OCI-LY7 (cell line): Measurements from ENCODE around the gene RFX3. TPM values are rescaled to one million over a fixed set of nuclear protein-coding genes. Genes with fewer than 3 reads are reported as not detected.

ENCODE experiments used
- BruUV-seq: library from RNA; stranded (reverse); fragments of 400-500 nt; replicated peaks from 2 replicates; lab custom pipeline; 2021; lab: Mats Ljungman, UMichigan
- CTCF ChIA-PET: fragments of 300-600 bp; sonication (Branson Sonifier 250); formaldehyde crosslinking; loops from one replicate; lab custom pipeline; 2022; ENCODE audit warnings: antibody characterized with exemption; ENCODE audit not compliant: unreplicated experiment; lab: Charles Lee
- POLR2A ChIA-PET: fragments of 300-600 bp; sonication (Branson Sonifier 250); formaldehyde crosslinking; loops from one replicate; lab custom pipeline; 2022; ENCODE audit warnings: antibody characterized with exemption; lab: Charles Lee
- DNase-seq: peaks from one replicate; pipeline ENCODE4 v3.0.0-alpha.2; 2015; ENCODE audit warnings: low spot score
- H2AFZ ChIP-seq: fragments of 200-600 bp; sonication (generic), shearing (Covaris generic); 2 replicates; pipeline ENCODE4 v1.6.1; 2014; ENCODE audit warnings: mild to moderate bottlenecking, antibody characterized with exemption, low read length, moderate library complexity
- H3K27ac ChIP-seq: fragments of 200-600 bp; sonication (generic); 2 replicates; pipeline ENCODE4 v1.5.1; 2014; ENCODE audit warnings: mixed run types, low read depth, mild to moderate bottlenecking, moderate library complexity, low read length, inconsistent platforms; ENCODE audit not compliant: poor library complexity, severe bottlenecking
- H3K36me3 ChIP-seq: fragments of 200-600 bp; sonication (generic); 2 replicates; pipeline ENCODE4 v1.6.1; 2014; ENCODE audit warnings: mild to moderate bottlenecking, antibody characterized with exemption, low read length, moderate library complexity, mixed read lengths; ENCODE audit not compliant: insufficient read depth
- H3K4me1 ChIP-seq: fragments of 200-600 bp; sonication (generic); 2 replicates; pipeline ENCODE4 v1.5.1; 2014; ENCODE audit warnings: mild to moderate bottlenecking, low read length; ENCODE audit not compliant: insufficient read depth, poor library complexity, severe bottlenecking
- H3K4me2 ChIP-seq: fragments of 200-600 bp; sonication (generic); 2 replicates; pipeline ENCODE4 v1.6.1; 2014; ENCODE audit warnings: mild to moderate bottlenecking, low read length
- H3K4me3 ChIP-seq: fragments of 200-600 bp; sonication (generic); 2 replicates; pipeline ENCODE4 v1.5.1; 2014; ENCODE audit warnings: mild to moderate bottlenecking, low read depth, low read length; ENCODE audit not compliant: poor library complexity, severe bottlenecking
- H3K79me2 ChIP-seq: fragments of 200-600 bp; sonication (generic); 2 replicates; pipeline ENCODE4 v1.6.1; 2016; ENCODE audit warnings: low read depth, mild to moderate bottlenecking, low read length, moderate library complexity, mixed read lengths; ENCODE audit not compliant: insufficient read depth
- H3K9me2 ChIP-seq: fragments of 200-600 bp; sonication (generic); 2 replicates; pipeline ENCODE4 v1.6.1; 2016; ENCODE audit warnings: mild to moderate bottlenecking, low read length, mixed read lengths; ENCODE audit not compliant: insufficient read depth
- H3K9me3 ChIP-seq: fragments of 200-600 bp; sonication (generic); 2 replicates; pipeline ENCODE4 v1.6.1; 2014; ENCODE audit warnings: mild to moderate bottlenecking, mixed run types, low read length, mixed read lengths
- H4K20me1 ChIP-seq: fragments of 200-600 bp; sonication (generic); 2 replicates; pipeline ENCODE4 v1.6.1; 2014; ENCODE audit warnings: mild to moderate bottlenecking, antibody characterized with exemption, low read length, moderate library complexity, mixed read lengths; ENCODE audit not compliant: insufficient read depth
- CTCF ChIP-seq: fragments of 200-600 bp; sonication (generic); conservative IDR thresholded peaks from 2 replicates; pipeline ENCODE4 v1.5.1; 2014; ENCODE audit warnings: mild to moderate bottlenecking, antibody characterized with exemption, low read length, moderate library complexity, mixed read lengths
- EZH2phosphoT487 ChIP-seq: fragments of 200-600 bp; sonication (generic); IDR thresholded peaks from 2 replicates; pipeline ENCODE4 v1.6.1; 2018; ENCODE audit warnings: low read depth, borderline replicate concordance, mild to moderate bottlenecking, mixed run types, antibody characterized with exemption, low read length, moderate library complexity, mixed read lengths
- intact Hi-C: fragments of 100-400 bp; cut with micrococcal nuclease; formaldehyde crosslinking; loops from one replicate; pipeline ENCODE4 v1.10.0; 2022; ENCODE audit not compliant: unreplicated experiment
- total RNA-seq, 2 experiments: library from RNA; depleted of rRNA in 1 of 2; stranded (reverse); fragments of >200 nt in 1 of 2; shearing (Covaris generic) in 1 of 2; gene quantifications; 2 replicates each; pipeline ENCODE4 v1.2.3, GENCODE V29; 2014 to 2022

The RFX3 gene
- total RNA-seq, 2 experiments from 2014 or later = 6.9 to 18.1 TPM

- CTCF ChIA-PET = no interaction called here
- H3K27ac ChIP-seq = no peak overlapping the region
Observed at GRCh38 chr9:3500044-3500443, 25.8 kb downstream of the RFX3 start.

GRCh38 chr9:3498691-3499090 lies 27.1 kb downstream of the RFX3 start:
- H3K9me3 ChIP-seq = no peaks in the 10 kb centered on the region
- H3K9me2 ChIP-seq = no peaks in the 10 kb centered on the region
- H3K4me1 ChIP-seq = no peaks in the 10 kb centered on the region
- no TSS peak for BruUV-seq
- H3K27ac ChIP-seq = no peak overlapping the region
- intact Hi-C loops = no loop called here
- DNase-seq = no peak
- CTCF ChIA-PET = no interaction called here
- no peak overlapping the region for H3K4me3 ChIP-seq
- POLR2A ChIA-PET = interaction anchor here (1.0 to 3.3 kb wide), 3 partner anchors 9 to 29 kb away, joined by 4 to 19 read pairs (median 9); no protein-coding TSS in a partner anchor
- H3K36me3 ChIP-seq = peaks cover 2% of the 10 kb centered on the region; the same call in 1 of the 2 replicates
- H3K4me2 ChIP-seq = no peak overlapping the region
- peaks cover 8% of the 10 kb centered on the region; the same call in 1 of the 2 replicates for H3K79me2 ChIP-seq
- TF ChIP-seq EZH2phosphoT487 (no peak), CTCF (no peak)
- H4K20me1 ChIP-seq = no peaks in the 10 kb centered on the region
- no peak overlapping the region for H2AFZ ChIP-seq

More at GRCh38 chr9:3500044-3500443, 25.8 kb downstream of the RFX3 start:
- Histone ChIP-seq H3K9me2 (no peaks in the 10 kb centered on the region), H4K20me1 (no peaks in the 10 kb centered on the region), H3K4me2 (no peak overlapping the region), H2AFZ (no peak overlapping the region), H3K9me3 (no peaks in the 10 kb centered on the region), H3K79me2 (peaks cover 8% of the 10 kb centered on the region; the same call in 1 of the 2 replicates), H3K4me1 (no peaks in the 10 kb centered on the region), H3K36me3 (peaks cover 2% of the 10 kb centered on the region; the same call in 1 of the 2 replicates), H3K4me3 (no peak overlapping the region)
- POLR2A ChIA-PET = no interaction called here
- TF ChIP-seq EZH2phosphoT487 (no peak), CTCF (no peak)
- BruUV-seq = no TSS peak
- intact Hi-C loops = no loop called here
- no peak for DNase-seq

GRCh38 chr9:3497857-3498256 lies 27.9 kb downstream of the RFX3 start:
- Histone ChIP-seq H3K9me3 (no peaks in the 10 kb centered on the region), H3K36me3 (peaks cover 2% of the 10 kb centered on the region; the same call in 1 of the 2 replicates), H3K27ac (no peak overlapping the region), H3K4me2 (no peak overlapping the region), H3K9me2 (no peaks in the 10 kb centered on the region), H3K4me3 (no peak overlapping the region), H3K4me1 (no peaks in the 10 kb centered on the region), H4K20me1 (no peaks in the 10 kb centered on the region), H3K79me2 (peaks cover 6% of the 10 kb centered on the region; the same call in 1 of the 2 replicates), H2AFZ (no peak overlapping the region)
- ChIA-PET POLR2A (interaction anchor here (1.5 to 3.3 kb wide), 3 partner anchors 10 to 30 kb away, joined by 4 to 19 read pairs (median 9); no protein-coding TSS in a partner anchor), CTCF (no interaction called here)
- intact Hi-C loops = no loop called here
- no peak for DNase-seq
- TSS peak; percentile 2 for BruUV-seq
- no peak for TF ChIP-seq EZH2phosphoT487
- TF ChIP-seq CTCF = no peak
